HepG2 (cell line): Measurements from ENCODE around the gene TPSB2. TPM values are rescaled to one million over a fixed set of nuclear protein-coding genes. Genes with fewer than 3 reads are reported as not detected.

ENCODE experiments used
- ATAC-seq: fragments of 200-7000 bp; cut with Tn5 transposase; 3 replicates; pipeline ENCODE4 v1.9.1; 2020; ENCODE audit warnings: mild to moderate bottlenecking, moderate library complexity
- BruUV-seq: library from RNA; stranded (reverse); fragments of 400-500 nt; replicated peaks from 2 replicates; lab custom pipeline; 2021; lab: Mats Ljungman, UMichigan
- CTCF ChIA-PET: fragments of 300-600 bp; formaldehyde crosslinking; extraction: SDS; loops from one replicate; lab custom pipeline; 2021; ENCODE audit warnings: low total read pairs, inconsistent platforms, low intra/inter-chr PET ratio; lab: Yijun Ruan, JAX
- POLR2A ChIA-PET: fragments of 350-600 bp; sonication (Branson Sonifier 250); formaldehyde crosslinking; loops from one replicate; lab custom pipeline; 2020; ENCODE audit warnings: antibody characterized with exemption, inconsistent platforms; lab: Yijun Ruan, JAX
- DNase-seq: peaks from one replicate; pipeline ENCODE4 v3.0.0-alpha.2; 2015; ENCODE audit warnings: low spot score
- FAIRE-seq: peaks from 3 replicates; lab custom pipeline; 2011; peaks lifted over from hg19 to GRCh38; lab: Jason Lieb, UNC
- H2AFZ ChIP-seq: one replicate; pipeline ENCODE4 v1.6.1; 2011; ENCODE audit warnings: low read length, inconsistent platforms
- H3K27ac ChIP-seq: fragments of 300-600 bp; 3 replicates; pipeline ENCODE4 v1.8.0; 2011; ENCODE audit warnings: mixed run types, mild to moderate bottlenecking, mixed read lengths, low read length, inconsistent platforms; ENCODE audit not compliant: insufficient read depth; ENCODE audit errors: extremely low read length
- H3K27me3 ChIP-seq, 2 experiments: fragments of 200-600 bp in 1 of 2; 2 replicates in 1 of 2; 3 replicates in 1 of 2; pipeline versions ENCODE4 v1.6.0 to v1.8.0; 2011; ENCODE audit warnings: low read length in 2 of 2, mild to moderate bottlenecking in 2 of 2, moderate library complexity in 2 of 2, inconsistent platforms in 1 of 2; ENCODE audit not compliant: insufficient read depth in 2 of 2, control insufficient read depth in 1 of 2
- H3K36me3 ChIP-seq, 2 experiments: fragments of 200-600 bp in 1 of 2; replicated peaks in 1 of 2; 2 replicates in 1 of 2; 3 replicates in 1 of 2; pipeline versions ENCODE4 v1.5.1 to v1.8.0; 2011; ENCODE audit warnings: low read length in 2 of 2, inconsistent platforms in 1 of 2; ENCODE audit not compliant: insufficient read depth in 2 of 2, control insufficient read depth in 1 of 2
- H3K4me1 ChIP-seq: 2 replicates; pipeline ENCODE4 v1.5.1; 2012; ENCODE audit warnings: low read length, inconsistent platforms; ENCODE audit not compliant: insufficient read depth
- H3K4me2 ChIP-seq: 2 replicates; pipeline ENCODE4 v1.6.0; 2011; ENCODE audit warnings: low read depth, low read length, inconsistent platforms
- H3K4me3 ChIP-seq, 3 experiments: fragments of 200-600 bp in 1 of 3; sonication (generic), shearing (Covaris generic) in 1 of 3; replicated peaks in 1 of 3; 2 replicates each; pipeline ENCODE4 v1.5.1; 2011 to 2016; ENCODE audit warnings: low read length in 3 of 3, inconsistent platforms in 2 of 3, low read depth in 2 of 3, mild to moderate bottlenecking in 2 of 3, control low read depth in 1 of 3, mixed read lengths in 1 of 3; ENCODE audit not compliant: insufficient read depth in 1 of 3
- H3K79me2 ChIP-seq: one replicate; pipeline ENCODE4 v1.6.1; 2011; ENCODE audit warnings: low read length, inconsistent platforms; ENCODE audit not compliant: insufficient read depth
- H3K9ac ChIP-seq: 2 replicates; pipeline ENCODE4 v1.6.0; 2011; ENCODE audit warnings: mild to moderate bottlenecking, low read depth, low read length, inconsistent platforms; ENCODE audit not compliant: insufficient read depth
- H3K9me3 ChIP-seq: 2 replicates; pipeline ENCODE4 v1.5.1; 2012; ENCODE audit warnings: mild to moderate bottlenecking, low read length
- H4K20me1 ChIP-seq: 2 replicates; pipeline ENCODE4 v1.6.0; 2011; ENCODE audit warnings: inconsistent platforms, mild to moderate bottlenecking, low read length, moderate library complexity; ENCODE audit not compliant: insufficient read depth
- ZFAT ChIP-seq: sonication (generic); formaldehyde crosslinking; conservative IDR thresholded peaks from 2 replicates; pipeline ENCODE4 v1.8.1; 2023; ENCODE audit warnings: missing genetic modification reagents, inconsistent platforms
- ZNF430 ChIP-seq: sonication (generic); formaldehyde crosslinking; IDR thresholded peaks from 2 replicates; pipeline ENCODE4 v1.9.0; 2021; ENCODE audit warnings: mild to moderate bottlenecking, missing genetic modification reagents
- ZNF589 ChIP-seq: sonication (generic); formaldehyde crosslinking; conservative IDR thresholded peaks from 2 replicates; pipeline ENCODE4 v1.8.0; 2022; ENCODE audit warnings: mild to moderate bottlenecking, moderate library complexity, missing genetic modification reagents
- WGBS: methylation state at CpG from one replicate; pipeline ENCODE4 v1.1.6; 2017; ENCODE audit warnings: low lambda C conversion rate; 5-methylcytosine and 5-hydroxymethylcytosine counted together
- in situ Hi-C: cut with HindIII; loops from 2 replicates; pipeline ENCODE4 v1.10.0; 2017; ENCODE audit warnings: low pct_unique_long_range_greater_than_20kb; ENCODE audit not compliant: extremely low pct_ligation_motif_present
- intact Hi-C: fragments of 100-400 bp; cut with micrococcal nuclease; formaldehyde crosslinking; loops from one replicate; pipeline ENCODE4 v1.10.0; 2022; ENCODE audit not compliant: unreplicated experiment
- polyA plus RNA-seq, 8 experiments: library from polyadenylated mRNA; depleted of rRNA in 3 of 8; stranded (reverse) in 7 of 8; unstranded in 1 of 8; fragments of >200 nt; fragmentation: Illumina TruSeq in 4 of 8; extraction: Trizol in 4 of 8; gene quantifications; 2 replicates each; pipeline versions ENCODE4 v1.2.1 to v1.2.3, GENCODE V29; 2011 to 2016; ENCODE audit warnings: low read depth in 4 of 8, missing spikeins in 1 of 8, mixed read lengths in 1 of 8; ENCODE audit not compliant: insufficient read depth in 1 of 8
- total RNA-seq, 5 experiments: library from RNA; depleted of rRNA; stranded (reverse); fragments of >200 nt; fragmentation: Illumina TruSeq; extraction: Trizol; gene quantifications; 2 replicates each; pipeline ENCODE4 v1.2.3, GENCODE V29; 2016; ENCODE audit warnings: low read depth in 1 of 5
- TF ChIP-seq, protein P1 (sequence below): sonication (generic); formaldehyde crosslinking; IDR thresholded peaks from 2 replicates; pipeline ENCODE4 v1.8.0; 2022; ENCODE audit warnings: missing genetic modification reagents, mild to moderate bottlenecking, inconsistent platforms, borderline replicate concordance
- TF ChIP-seq, protein P2 (sequence below): IDR thresholded peaks from 2 replicates; pipeline ENCODE4 v1.6.1; 2016; ENCODE audit warnings: missing compliant biosample characterization, missing genetic modification reagents, borderline replicate concordance

The TPSB2 gene
- total and polyA plus RNA-seq, 2 of the 13 experiments (the other 11 are each of a cell fraction or from before 2014, with no cell fraction given), result not detected

DNA sequence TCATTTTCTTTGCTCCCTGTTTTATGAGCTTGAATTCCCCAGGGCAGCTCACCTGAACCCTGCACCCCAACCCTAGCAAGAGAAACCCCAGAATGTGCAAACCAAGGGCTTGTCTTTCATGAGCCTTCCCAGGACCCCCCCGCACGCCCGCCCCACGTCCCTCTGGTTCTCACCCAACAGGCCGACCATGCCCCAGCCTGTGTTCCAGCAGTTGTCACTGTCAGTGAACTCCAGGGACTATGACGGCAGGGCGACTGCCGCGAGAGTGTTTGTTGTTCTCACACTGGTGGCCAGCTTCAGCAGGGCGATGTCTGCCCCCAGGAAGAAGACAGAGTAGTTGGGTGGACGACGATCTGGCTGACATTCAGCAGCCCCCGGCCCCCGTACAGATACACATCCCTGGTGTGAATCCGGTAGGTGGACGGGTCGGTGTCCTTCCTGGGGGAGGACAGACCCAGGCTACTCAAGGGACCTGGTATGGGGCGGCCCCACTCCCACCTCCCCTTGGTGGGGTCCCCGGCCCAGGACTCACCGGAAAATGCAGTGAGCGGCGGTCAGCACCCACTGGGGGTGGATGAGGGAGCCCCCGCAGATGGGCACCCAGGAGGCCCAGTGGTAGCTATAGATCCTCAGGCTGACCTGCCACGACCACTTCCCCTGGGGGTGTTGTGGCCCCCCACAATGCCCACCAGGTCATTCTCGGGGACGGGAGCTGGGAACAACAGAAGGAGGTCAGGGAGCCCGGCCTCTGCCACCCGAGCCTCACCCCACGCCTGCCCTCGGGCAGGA lies 46.0 kb upstream of the TPSB2 start (continued):
- TF ChIP-seq, protein P1, sequence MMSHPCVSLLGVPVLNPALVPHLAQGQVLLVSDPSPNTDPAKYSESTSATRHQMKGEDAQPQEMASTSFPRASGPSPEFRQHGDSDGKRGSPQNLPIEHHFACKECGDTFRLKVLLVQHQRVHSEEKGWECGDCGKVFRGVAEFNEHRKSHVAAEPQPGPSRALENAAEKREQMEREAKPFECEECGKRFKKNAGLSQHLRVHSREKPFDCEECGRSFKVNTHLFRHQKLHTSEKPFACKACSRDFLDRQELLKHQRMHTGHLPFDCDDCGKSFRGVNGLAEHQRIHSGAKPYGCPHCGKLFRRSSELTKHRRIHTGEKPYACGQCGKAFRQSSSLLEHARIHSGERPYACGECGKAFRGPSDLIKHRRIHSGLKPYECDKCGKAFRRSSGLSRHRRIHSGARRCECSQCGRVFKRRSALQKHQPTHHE (CRISPR knock-in tag), result no peak
- TF ChIP-seq ZFAT (CRISPR knock-in tag), result no peak
- TF ChIP-seq ZNF589 (CRISPR knock-in tag), result no peak
- TF ChIP-seq, all 625 proteins: peak for 0

DNA sequence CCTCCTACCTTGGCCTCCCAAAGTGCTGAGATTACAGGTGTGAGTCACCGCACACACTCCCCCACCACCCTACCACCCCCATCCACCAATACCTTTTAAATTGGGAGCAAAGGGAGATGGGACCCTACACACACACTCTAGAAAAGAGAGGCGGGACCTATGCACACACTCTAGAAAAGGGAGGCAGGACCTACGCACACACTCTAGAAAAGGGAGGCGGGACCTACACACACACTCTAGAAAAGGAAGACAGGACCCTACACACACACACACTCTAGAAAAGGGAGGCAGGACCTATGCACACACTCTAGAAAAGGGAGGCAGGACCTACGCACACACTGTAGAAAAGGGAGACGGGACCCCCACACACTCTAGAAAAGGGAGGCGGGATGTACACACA lies 44.8 kb upstream of the TPSB2 start:
- Histone ChIP-seq H3K9ac (no peak overlapping the region), H3K4me2 (no peak overlapping the region), H3K9me3 (no peaks in the 10 kb centered on the region), H4K20me1 (no peaks in the 10 kb centered on the region), H3K4me1 (peaks cover 11% of the 10 kb centered on the region; the same call in 1 of the 2 replicates), H3K27ac (no peak overlapping the region), H3K36me3 (no peaks in the 10 kb centered on the region), H3K27me3 (peaks cover 22 to 63% of the 10 kb centered on the region in 2 experiments), H2AFZ (no peak overlapping the region), H3K4me3 (no peak overlapping the region), H3K79me2 (no peaks in the 10 kb centered on the region)
- ATAC-seq, result no peak
- BruUV-seq, result no TSS peak
- CTCF ChIA-PET, result no interaction called here
- WGBS, result 61% methylated on average over 7 of the region's 7 CpGs
- intact Hi-C loops (no loop called here), in situ Hi-C loops (no loop called here)
- TF ChIP-seq ZNF430, result no peak
- TF ChIP-seq, protein P2, sequence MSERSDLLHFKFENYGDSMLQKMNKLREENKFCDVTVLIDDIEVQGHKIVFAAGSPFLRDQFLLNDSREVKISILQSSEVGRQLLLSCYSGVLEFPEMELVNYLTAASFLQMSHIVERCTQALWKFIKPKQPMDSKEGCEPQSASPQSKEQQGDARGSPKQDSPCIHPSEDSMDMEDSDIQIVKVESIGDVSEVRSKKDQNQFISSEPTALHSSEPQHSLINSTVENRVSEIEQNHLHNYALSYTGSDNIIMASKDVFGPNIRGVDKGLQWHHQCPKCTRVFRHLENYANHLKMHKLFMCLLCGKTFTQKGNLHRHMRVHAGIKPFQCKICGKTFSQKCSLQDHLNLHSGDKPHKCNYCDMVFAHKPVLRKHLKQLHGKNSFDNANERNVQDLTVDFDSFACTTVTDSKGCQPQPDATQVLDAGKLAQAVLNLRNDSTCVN (CRISPR knock-in tag), result peak; percentile 74; the same call in 1 of the 2 replicates
- POLR2A ChIA-PET, result no interaction called here
- DNase-seq, result no peak
- no peak for FAIRE-seq
